ENCODE measurements around the gene RIT2. TPM values are rescaled to one million over a fixed set of nuclear protein-coding genes. Genes with fewer than 3 reads are reported as not detected.

Gene RIT2
- polyA plus RNA-seq, 2 of the 4 experiments (the other 2 are of a cell fraction) = not detected

- no peak for FAIRE-seq
- CTCF ChIA-PET = no interaction called here
- H3K4me2 ChIP-seq = no peak overlapping the region
- no peak for ATAC-seq
- TF ChIP-seq SREBF2 (IDR thresholded peaks at IDR 0.05) (no peak), HOXB13 (CRISPR knock-in tag; IDR thresholded peaks at IDR 0.05; ENCODE audit: low read depth) (no peak)
- no peaks in the 10 kb centered on the region for H3K4me1 ChIP-seq
- no peak overlapping the region for H3K4me3 ChIP-seq
- H3K9me3 ChIP-seq = no peaks in the 10 kb centered on the region
- H3K27ac ChIP-seq = no peak overlapping the region
- DNase-seq (ENCODE audit: low read depth in 1 of 2, low spot score in 1 of 2) = no peak
- 5% methylated on average over 1 of the region's 1 CpG for WGBS (ENCODE audit: missing lambda C conversion rate)
- POLR2A ChIA-PET = no interaction called here
Observed at GRCh38 chr18:42736074-42736473, 379.4 kb downstream of the RIT2 start.

DNA sequence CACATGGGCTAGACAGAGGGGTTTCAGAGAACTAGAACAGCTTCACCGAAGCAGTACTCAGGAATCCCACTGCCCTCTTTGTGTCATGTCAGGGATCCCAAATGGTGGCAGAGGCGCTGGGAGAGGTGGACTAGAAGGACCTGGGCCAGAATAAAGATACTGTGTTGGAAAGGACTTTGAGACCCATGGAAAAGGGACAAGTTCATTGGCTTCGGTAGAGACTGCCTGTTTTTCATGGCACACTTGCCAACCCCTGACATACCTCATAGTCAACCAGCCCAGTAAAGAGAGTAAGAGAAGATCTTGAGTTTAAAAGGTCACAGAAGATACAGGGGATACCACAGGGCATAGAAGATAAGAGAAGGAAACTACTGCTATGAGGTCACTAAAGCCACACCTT is 381.0 kb downstream of the RIT2 start:
- Histone ChIP-seq H3K9me3 (no peaks in the 10 kb centered on the region), H3K27ac (no peak overlapping the region), H3K4me1 (no peaks in the 10 kb centered on the region), H3K4me3 (no peak overlapping the region), H3K4me2 (no peak overlapping the region)
- 13% methylated on average over 3 of the region's 3 CpGs for WGBS (ENCODE audit: missing lambda C conversion rate)
- TF ChIP-seq, protein P1, sequence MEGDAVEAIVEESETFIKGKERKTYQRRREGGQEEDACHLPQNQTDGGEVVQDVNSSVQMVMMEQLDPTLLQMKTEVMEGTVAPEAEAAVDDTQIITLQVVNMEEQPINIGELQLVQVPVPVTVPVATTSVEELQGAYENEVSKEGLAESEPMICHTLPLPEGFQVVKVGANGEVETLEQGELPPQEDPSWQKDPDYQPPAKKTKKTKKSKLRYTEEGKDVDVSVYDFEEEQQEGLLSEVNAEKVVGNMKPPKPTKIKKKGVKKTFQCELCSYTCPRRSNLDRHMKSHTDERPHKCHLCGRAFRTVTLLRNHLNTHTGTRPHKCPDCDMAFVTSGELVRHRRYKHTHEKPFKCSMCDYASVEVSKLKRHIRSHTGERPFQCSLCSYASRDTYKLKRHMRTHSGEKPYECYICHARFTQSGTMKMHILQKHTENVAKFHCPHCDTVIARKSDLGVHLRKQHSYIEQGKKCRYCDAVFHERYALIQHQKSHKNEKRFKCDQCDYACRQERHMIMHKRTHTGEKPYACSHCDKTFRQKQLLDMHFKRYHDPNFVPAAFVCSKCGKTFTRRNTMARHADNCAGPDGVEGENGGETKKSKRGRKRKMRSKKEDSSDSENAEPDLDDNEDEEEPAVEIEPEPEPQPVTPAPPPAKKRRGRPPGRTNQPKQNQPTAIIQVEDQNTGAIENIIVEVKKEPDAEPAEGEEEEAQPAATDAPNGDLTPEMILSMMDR (IDR thresholded peaks at IDR 0.05) = no peak
- TF ChIP-seq, protein P2, sequence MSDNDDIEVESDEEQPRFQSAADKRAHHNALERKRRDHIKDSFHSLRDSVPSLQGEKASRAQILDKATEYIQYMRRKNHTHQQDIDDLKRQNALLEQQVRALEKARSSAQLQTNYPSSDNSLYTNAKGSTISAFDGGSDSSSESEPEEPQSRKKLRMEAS (IDR thresholded peaks at IDR 0.05) = no peak
- TF ChIP-seq NPAS2 (CRISPR knock-in tag; IDR thresholded peaks at IDR 0.05; ENCODE audit: borderline replicate concordance) (no peak), RAD21 (conservative IDR thresholded peaks at IDR 0.05 in 1 of 2, IDR thresholded peaks at IDR 0.05 in 1 of 2) (no peak)
- no peak for ATAC-seq
- FAIRE-seq = no peak
- DNase-seq (ENCODE audit: low read depth in 1 of 2, low spot score in 1 of 2) = no peak
- ChIA-PET POLR2A (no interaction called here), CTCF (no interaction called here)

DNA sequence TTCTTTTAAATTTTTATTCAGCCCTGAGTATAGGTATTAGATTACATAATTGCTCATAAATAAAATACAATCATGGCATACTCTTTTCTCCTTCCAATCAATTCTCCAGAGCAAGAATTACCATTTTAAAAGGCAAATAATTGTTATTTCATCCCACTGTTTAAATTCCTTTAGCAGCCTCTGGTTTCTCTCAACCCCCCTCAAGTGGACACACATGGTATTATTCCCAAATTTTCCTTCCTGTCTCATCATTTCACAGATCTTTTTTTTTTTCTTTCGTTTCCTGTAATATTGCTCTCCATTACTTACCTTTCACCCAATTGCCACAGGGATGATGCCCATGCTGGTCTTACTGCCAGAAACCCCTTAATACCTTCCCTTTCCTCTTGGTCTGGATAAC is 385.2 kb downstream of the RIT2 start:
- H3K4me2 ChIP-seq = no peak overlapping the region
- CTCF ChIA-PET = no interaction called here
- DNase-seq (ENCODE audit: low read depth in 1 of 2, low spot score in 1 of 2) (no peak), FAIRE-seq (no peak), ATAC-seq (no peak)
- no peak overlapping the region for H3K4me3 ChIP-seq
- no peaks in the 10 kb centered on the region for H3K9me3 ChIP-seq
- POLR2A ChIA-PET = no interaction called here
- H3K27ac ChIP-seq = no peak overlapping the region
- TF ChIP-seq JUN (IDR thresholded peaks at IDR 0.05) (no peak), E2F6 (IDR thresholded peaks at IDR 0.05; ENCODE audit: borderline replicate concordance, low read depth) (no peak), ZC3H11A (IDR thresholded peaks at IDR 0.05) (no peak), NR3C1 (IDR thresholded peaks at IDR 0.05) (no peak), NFE2L2 (conservative IDR thresholded peaks at IDR 0.05; ENCODE audit: low read length) (no peak), JUNB (IDR thresholded peaks at IDR 0.05) (no peak), RAD21 (conservative IDR thresholded peaks at IDR 0.05 in 1 of 2, IDR thresholded peaks at IDR 0.05 in 1 of 2) (no peak), MAFK (IDR thresholded peaks at IDR 0.05; ENCODE audit: partially characterized antibody) (no peak), SMC3 (IDR thresholded peaks at IDR 0.05) (no peak), CHD2 (IDR thresholded peaks at IDR 0.05; ENCODE audit: low read length, partially characterized antibody) (no peak), RNF2 (IDR thresholded peaks at IDR 0.05; ENCODE audit: borderline replicate concordance, low read depth) (no peak), GATA3 (IDR thresholded peaks at IDR 0.05; ENCODE audit: borderline replicate concordance) (no peak), KDM5A (IDR thresholded peaks at IDR 0.05) (no peak), HES2 (IDR thresholded peaks at IDR 0.05) (no peak)
- TF ChIP-seq, protein P1 (IDR thresholded peaks at IDR 0.05) = no peak
- TF ChIP-seq, protein P3, sequence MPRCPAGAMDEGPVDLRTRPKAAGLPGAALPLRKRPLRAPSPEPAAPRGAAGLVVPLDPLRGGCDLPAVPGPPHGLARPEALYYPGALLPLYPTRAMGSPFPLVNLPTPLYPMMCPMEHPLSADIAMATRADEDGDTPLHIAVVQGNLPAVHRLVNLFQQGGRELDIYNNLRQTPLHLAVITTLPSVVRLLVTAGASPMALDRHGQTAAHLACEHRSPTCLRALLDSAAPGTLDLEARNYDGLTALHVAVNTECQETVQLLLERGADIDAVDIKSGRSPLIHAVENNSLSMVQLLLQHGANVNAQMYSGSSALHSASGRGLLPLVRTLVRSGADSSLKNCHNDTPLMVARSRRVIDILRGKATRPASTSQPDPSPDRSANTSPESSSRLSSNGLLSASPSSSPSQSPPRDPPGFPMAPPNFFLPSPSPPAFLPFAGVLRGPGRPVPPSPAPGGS (IDR thresholded peaks at IDR 0.05) = no peak
- TF ChIP-seq, protein P2 (IDR thresholded peaks at IDR 0.05) = no peak
- no peaks in the 10 kb centered on the region for H3K4me1 ChIP-seq
- WGBS (ENCODE audit: missing lambda C conversion rate) = 0% methylated on average over 1 of the region's 1 CpG
